NB4 (cell line): ENCODE measurements around the gene DPPA2.

ENCODE experiments used
- CTCF ChIP-seq: IDR thresholded peaks from one replicate; pipeline ENCODE4 v1.5.1; 2012; ENCODE audit warnings: low read depth, low read length
- POLR2A ChIP-seq: IDR thresholded peaks from 2 replicates; pipeline ENCODE4 v1.6.1; 2011; ENCODE audit warnings: mild to moderate bottlenecking; ENCODE audit not compliant: insufficient read length; ENCODE audit errors: extremely low read depth

- TF ChIP-seq CTCF (no peak), POLR2A (no peak)
Observed at GRCh38 chr3:109325109-109325508, 8.8 kb upstream of the DPPA2 start.
